ENCODE data around the gene NCKAP5L. TPM values are rescaled to one million over a fixed set of nuclear protein-coding genes. Genes with fewer than 3 reads are reported as not detected.
A peak's percentile ranks its signal among the peaks of the same experiment; 100 is the strongest.
"Not testable (repeated sequence)": the region's sequence is repeated elsewhere in the genome, so short reads cannot be mapped to it uniquely, and the experiment has no call there.

The NCKAP5L gene
- total RNA-seq, 1 donor from 2014 or later = 63.0 TPM

GRCh38 chr12:49783917-49784676, 44.1 kb downstream of the NCKAP5L start:
- peak; percentile 89 for DNase-seq (ENCODE audit: extremely low read depth, low read depth, low spot score)

- DNase-seq (ENCODE audit: extremely low read depth, low read depth, low spot score) = not testable (repeated sequence)
Observed at GRCh38 chr12:49780914-49781313, 47.3 kb downstream of the NCKAP5L start.

GRCh38 chr12:49779581-49779980, 48.6 kb downstream of the NCKAP5L start:
- no peak for DNase-seq (ENCODE audit: extremely low read depth, low read depth, low spot score)

- no peak for DNase-seq (ENCODE audit: extremely low read depth, low read depth, low spot score)
Observed at GRCh38 chr12:49777800-49778748, 50.1 kb downstream of the NCKAP5L start.

- DNase-seq (ENCODE audit: extremely low read depth, low read depth, low spot score) = no peak
Observed at GRCh38 chr12:49777341-49777740, 50.9 kb downstream of the NCKAP5L start.

- DNase-seq (ENCODE audit: extremely low read depth, low read depth, low spot score) = no peak
Observed at GRCh38 chr12:49776858-49777257, 51.4 kb downstream of the NCKAP5L start.

GRCh38 chr12:49776413-49776812, 51.8 kb downstream of the NCKAP5L start:
- DNase-seq (ENCODE audit: extremely low read depth, low read depth, low spot score) = no peak

GRCh38 chr12:49773102-49773501, 55.1 kb downstream of the NCKAP5L start:
- DNase-seq (ENCODE audit: extremely low read depth, low read depth, low spot score) = not testable (repeated sequence)

GRCh38 chr12:49767333-49767732, 60.9 kb downstream of the NCKAP5L start:
- DNase-seq (ENCODE audit: extremely low read depth, low read depth, low spot score) = no peak

GRCh38 chr12:49766115-49766455, 62.1 kb downstream of the NCKAP5L start:
- no peak for DNase-seq (ENCODE audit: extremely low read depth, low read depth, low spot score)

GRCh38 chr12:49764126-49764525, 64.1 kb downstream of the NCKAP5L start:
- DNase-seq (ENCODE audit: extremely low read depth, low read depth, low spot score) = no peak

GRCh38 chr12:49763006-49763591, 65.1 kb downstream of the NCKAP5L start:
- DNase-seq (ENCODE audit: extremely low read depth, low read depth, low spot score) = no peak

GRCh38 chr12:49762468-49762847, 65.8 kb downstream of the NCKAP5L start:
- no peak for DNase-seq (ENCODE audit: extremely low read depth, low read depth, low spot score)

GRCh38 chr12:49761677-49762467, 66.3 kb downstream of the NCKAP5L start:
- no peak for DNase-seq (ENCODE audit: extremely low read depth, low read depth, low spot score)

- no peak for DNase-seq (ENCODE audit: extremely low read depth, low read depth, low spot score)
Observed at GRCh38 chr12:49750996-49751393, 77.2 kb downstream of the NCKAP5L start.

- DNase-seq (ENCODE audit: extremely low read depth, low read depth, low spot score) = no peak
Observed at GRCh38 chr12:49750027-49750995, 77.9 kb downstream of the NCKAP5L start.

- no peak for DNase-seq (ENCODE audit: extremely low read depth, low read depth, low spot score)
Observed at GRCh38 chr12:49748800-49749199, 79.4 kb downstream of the NCKAP5L start.

GRCh38 chr12:49748306-49748705, 79.9 kb downstream of the NCKAP5L start:
- no peak for DNase-seq (ENCODE audit: extremely low read depth, low read depth, low spot score)

- no peak for DNase-seq (ENCODE audit: extremely low read depth, low read depth, low spot score)
Observed at GRCh38 chr12:49744363-49744885, 83.8 kb downstream of the NCKAP5L start.

Data from glomerular endothelial cell (primary cell).